Mammary epithelial cell (primary cell): ENCODE results near the gene HSPA1L.

Source experiments
- EZH2 ChIP-seq: IDR thresholded peaks from 2 replicates; pipeline ENCODE4 v1.6.1; 2012; ENCODE audit warnings: low read length, inconsistent platforms, borderline replicate concordance
- TF ChIP-seq, protein P1 (sequence below), 2 donors: IDR thresholded peaks in 1 of 2; conservative IDR thresholded peaks in 1 of 2; 2 replicates each; pipeline ENCODE4 v1.5.1; 2011 to 2012; ENCODE audit warnings: inconsistent platforms in 2 of 2, low read length in 2 of 2, mild to moderate bottlenecking in 2 of 2, control low read depth in 1 of 2, low read depth in 1 of 2; ENCODE audit not compliant: insufficient read depth in 1 of 2; ENCODE audit errors: extremely low read depth in 1 of 2

DNA sequence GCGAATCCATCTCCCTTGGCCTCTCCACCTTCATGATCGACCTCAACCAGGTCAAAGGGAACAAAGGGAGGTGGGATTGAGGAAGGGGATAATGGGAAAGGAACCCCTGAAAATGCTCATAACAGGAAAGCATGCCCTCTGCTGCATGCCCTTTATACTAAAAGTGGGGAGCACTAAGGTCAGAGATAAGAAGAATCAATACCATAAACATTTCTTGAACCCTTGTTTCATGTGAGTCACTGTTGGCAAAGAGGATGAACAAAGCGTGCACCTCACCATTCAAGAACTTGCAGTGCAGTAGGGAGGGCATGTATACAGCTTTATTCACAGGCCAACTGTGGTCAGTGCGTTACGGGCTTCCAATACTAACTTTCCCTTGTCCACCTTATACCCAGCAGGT is 54.3 kb downstream of the HSPA1L start:
- TF ChIP-seq, protein P1, sequence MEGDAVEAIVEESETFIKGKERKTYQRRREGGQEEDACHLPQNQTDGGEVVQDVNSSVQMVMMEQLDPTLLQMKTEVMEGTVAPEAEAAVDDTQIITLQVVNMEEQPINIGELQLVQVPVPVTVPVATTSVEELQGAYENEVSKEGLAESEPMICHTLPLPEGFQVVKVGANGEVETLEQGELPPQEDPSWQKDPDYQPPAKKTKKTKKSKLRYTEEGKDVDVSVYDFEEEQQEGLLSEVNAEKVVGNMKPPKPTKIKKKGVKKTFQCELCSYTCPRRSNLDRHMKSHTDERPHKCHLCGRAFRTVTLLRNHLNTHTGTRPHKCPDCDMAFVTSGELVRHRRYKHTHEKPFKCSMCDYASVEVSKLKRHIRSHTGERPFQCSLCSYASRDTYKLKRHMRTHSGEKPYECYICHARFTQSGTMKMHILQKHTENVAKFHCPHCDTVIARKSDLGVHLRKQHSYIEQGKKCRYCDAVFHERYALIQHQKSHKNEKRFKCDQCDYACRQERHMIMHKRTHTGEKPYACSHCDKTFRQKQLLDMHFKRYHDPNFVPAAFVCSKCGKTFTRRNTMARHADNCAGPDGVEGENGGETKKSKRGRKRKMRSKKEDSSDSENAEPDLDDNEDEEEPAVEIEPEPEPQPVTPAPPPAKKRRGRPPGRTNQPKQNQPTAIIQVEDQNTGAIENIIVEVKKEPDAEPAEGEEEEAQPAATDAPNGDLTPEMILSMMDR (conservative IDR thresholded peaks at IDR 0.05 in 1 of 2, IDR thresholded peaks at IDR 0.05 in 1 of 2; ENCODE audit: extremely low read depth in 1 of 2, insufficient read depth in 1 of 2, low read depth in 1 of 2, low read length in 2 of 2) = no peak
- TF ChIP-seq EZH2 = no peak
